Testis (tissue), 3 donors: ENCODE measurements around the gene WFIKKN2. TPM values are rescaled to one million over a fixed set of nuclear protein-coding genes. Genes with fewer than 3 reads are reported as not detected.

ENCODE experiments used
- DNase-seq: peaks from one replicate; pipeline ENCODE4 v3.0.0-alpha.2; 2019
- H3K27ac ChIP-seq, 2 donors: fragments of 200-600 bp; sonication (generic); one replicate each; pipeline ENCODE4 v1.5.1; 2019
- H3K27me3 ChIP-seq: fragments of 200-600 bp; sonication (generic); one replicate; pipeline ENCODE4 v1.5.1; 2019
- H3K36me3 ChIP-seq: fragments of 200-600 bp; sonication (generic); one replicate; pipeline ENCODE4 v1.5.1; 2017; ENCODE audit warnings: low read depth; ENCODE audit errors: missing control alignments
- H3K4me1 ChIP-seq: fragments of 200-600 bp; sonication (generic); one replicate; pipeline ENCODE4 v1.5.1; 2019
- H3K4me3 ChIP-seq, 2 donors: fragments of 200-600 bp; sonication (generic); one replicate each; pipeline ENCODE4 v1.5.1; 2017 to 2019
- H3K9me3 ChIP-seq: fragments of 200-600 bp; sonication (generic); one replicate; pipeline ENCODE4 v1.5.1; 2017
- CTCF ChIP-seq, 3 experiments: fragments of 450-650 bp in 2 of 3; fragments of 200-600 bp in 1 of 3; sonication (generic) in 1 of 3; IDR thresholded peaks; one replicate each; pipeline ENCODE4 v1.5.1; 2016 to 2019; ENCODE audit warnings: antibody characterized with exemption in 3 of 3, mild to moderate bottlenecking in 2 of 3, moderate library complexity in 1 of 3
- POLR2A ChIP-seq: fragments of 450-650 bp; IDR thresholded peaks from one replicate; pipeline ENCODE4 v1.6.1; 2017; ENCODE audit warnings: antibody characterized with exemption, mild to moderate bottlenecking, moderate library complexity
- WGBS, 2 donors: methylation state at CpG; one replicate each; pipeline ENCODE4 v1.1.5; 2018; 5-methylcytosine and 5-hydroxymethylcytosine counted together
- intact Hi-C: fragments of 100-400 bp; cut with DNase I; formaldehyde crosslinking; loops from one replicate; pipeline ENCODE4 v1.15.1; 2023; ENCODE audit warnings: low total_unique reads
- polyA plus RNA-seq: library from polyadenylated mRNA; stranded (reverse); fragments of 350-450 nt; fragmentation: Illumina TruSeq; extraction: RNeasy Lipid Tissue Mini Kit (QIAGEN cat#74804); gene quantifications from one replicate; pipeline ENCODE4 v1.2.3, GENCODE V29; 2014; ENCODE audit warnings: low read depth, low replicate concordance; ENCODE audit not compliant: insufficient read depth
- total RNA-seq, 2 donors: library from RNA; depleted of rRNA; stranded (reverse); fragments of >200 nt; gene quantifications; one replicate each; pipeline ENCODE4 v1.2.3, GENCODE V29; 2016

The WFIKKN2 gene
- total and polyA plus RNA-seq, 3 donors from 2014 or later = 3.7 to 7.3 (median 6.8) TPM

GRCh38 chr17:50836826-50837225 is 1.4 kb downstream of the WFIKKN2 start:
- 87 to 88% methylated on average over 9 to 11 of the region's 11 CpGs for WGBS, 2 donors
- Histone ChIP-seq H3K4me3 (no peak overlapping the region), H3K27ac (no peak overlapping the region), H3K36me3 (no peaks in the 10 kb centered on the region), H3K4me1 (peaks cover 39% of the 10 kb centered on the region), H3K27me3 (no peaks in the 10 kb centered on the region), H3K9me3 (no peaks in the 10 kb centered on the region)
- TF ChIP-seq CTCF (IDR thresholded peaks at IDR 0.05) (no peak), POLR2A (no peak)
- no peak for DNase-seq
- intact Hi-C loops = loop anchor here (5.0 to 10.0 kb wide), 2 partner anchors 50 to 282 kb away; no protein-coding TSS in a partner anchor

DNA sequence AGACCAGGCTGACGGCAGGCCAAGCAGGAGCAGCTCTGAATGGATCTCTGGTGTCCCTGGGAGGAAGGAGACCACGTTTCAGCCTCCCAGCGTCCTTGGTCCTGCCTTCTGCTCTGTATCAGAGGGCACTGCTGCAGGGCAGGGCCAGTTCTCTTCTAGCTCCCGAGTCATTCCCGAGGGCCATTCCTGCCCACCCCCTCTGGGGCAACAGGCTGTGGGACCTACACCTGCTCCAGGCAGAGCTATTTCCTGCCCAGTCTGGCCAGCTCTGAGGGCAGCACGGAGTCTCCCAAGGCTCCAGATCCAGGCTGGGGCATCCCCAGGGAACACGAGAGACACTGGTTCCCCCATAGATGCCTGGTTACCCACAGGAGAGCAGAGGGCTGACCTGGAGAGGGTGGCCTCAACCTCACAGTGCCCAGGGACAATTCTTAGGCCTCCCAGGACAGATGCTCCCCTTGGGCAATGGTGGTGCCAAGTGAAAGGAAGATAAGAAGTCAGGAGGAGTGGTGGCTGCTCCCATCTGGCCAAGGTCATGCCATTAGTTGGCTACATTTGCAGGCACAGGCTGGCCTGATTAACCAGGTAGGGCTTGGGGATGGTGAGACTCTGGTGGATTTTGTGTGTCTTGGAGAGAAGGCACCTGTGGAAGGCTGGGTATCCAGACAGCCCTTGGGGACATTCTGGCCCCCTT is 2.0 kb downstream of the WFIKKN2 start:
- Histone ChIP-seq H3K4me1 (peaks cover 39% of the 10 kb centered on the region), H3K4me3 (no peak overlapping the region), H3K36me3 (no peaks in the 10 kb centered on the region), H3K27ac (no peak overlapping the region), H3K27me3 (no peaks in the 10 kb centered on the region), H3K9me3 (no peaks in the 10 kb centered on the region)
- no peak for TF ChIP-seq CTCF (IDR thresholded peaks at IDR 0.05)
- no peak for TF ChIP-seq POLR2A
- DNase-seq = peak; percentile 46
- 63 to 65% methylated on average over 2 to 7 of the region's 7 CpGs for WGBS, 2 donors
- intact Hi-C loops = loop anchor here (5.0 to 10.0 kb wide), 2 partner anchors 50 to 283 kb away; no protein-coding TSS in a partner anchor

GRCh38 chr17:50837980-50838954 is 2.9 kb downstream of the WFIKKN2 start:
- intact Hi-C loops = loop anchor here (5.0 to 10.0 kb wide), 2 partner anchors 51 to 283 kb away; no protein-coding TSS in a partner anchor
- 62 to 71% methylated on average over 19 to 21 of the region's 21 CpGs for WGBS, 2 donors

More at GRCh38 chr17:50837980-50838954, 2.9 kb downstream of the WFIKKN2 start:
- H3K27me3 ChIP-seq = no peaks in the 10 kb centered on the region
- DNase-seq = no peak
- H3K27ac ChIP-seq = no peak overlapping the region
- no peaks in the 10 kb centered on the region for H3K9me3 ChIP-seq
- H3K4me1 ChIP-seq = peaks cover 34% of the 10 kb centered on the region
- no peaks in the 10 kb centered on the region for H3K36me3 ChIP-seq
- no peak overlapping the region for H3K4me3 ChIP-seq
- no peak for TF ChIP-seq POLR2A
- no peak for TF ChIP-seq CTCF (IDR thresholded peaks at IDR 0.05)
